HT1080 (cell line): Measurements from ENCODE around the gene LAIR1. TPM values are rescaled to one million over a fixed set of nuclear protein-coding genes. Genes with fewer than 3 reads are reported as not detected.
"Not testable (repeated sequence)": the region's sequence is repeated elsewhere in the genome, so short reads cannot be mapped to it uniquely, and the experiment has no call there.

ENCODE experiments used
- DNase-seq: peaks from one replicate; pipeline ENCODE4 v3.0.0-alpha.2; 2015; ENCODE audit warnings: low read depth
- total RNA-seq: library from RNA; depleted of rRNA; stranded (reverse); fragments of >200 nt; shearing (Covaris generic); gene quantifications from 2 replicates; pipeline ENCODE4 v1.2.3, GENCODE V29; 2014

The LAIR1 gene
- total RNA-seq, 1 experiment from 2014 or later, result not detected

DNA sequence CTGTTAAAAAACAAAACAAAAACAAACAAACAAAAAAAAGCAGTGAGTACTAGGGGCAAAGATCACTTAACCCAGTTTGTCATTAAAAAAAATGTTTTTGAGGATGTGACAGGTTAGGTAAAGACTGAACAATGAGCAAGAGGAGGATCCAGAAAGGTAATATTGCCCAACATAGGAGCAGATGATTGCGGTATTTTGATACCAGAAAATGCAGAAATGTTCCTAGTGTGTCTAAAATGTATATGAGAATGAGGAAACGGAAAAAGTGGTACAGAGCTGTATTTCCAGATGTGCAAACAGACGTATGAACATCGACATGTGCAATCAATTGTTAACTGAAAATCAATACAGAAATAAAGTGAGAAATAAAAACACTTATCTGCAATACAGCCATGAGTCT lies 20.9 kb downstream of the LAIR1 start:
- no peak for DNase-seq

DNA sequence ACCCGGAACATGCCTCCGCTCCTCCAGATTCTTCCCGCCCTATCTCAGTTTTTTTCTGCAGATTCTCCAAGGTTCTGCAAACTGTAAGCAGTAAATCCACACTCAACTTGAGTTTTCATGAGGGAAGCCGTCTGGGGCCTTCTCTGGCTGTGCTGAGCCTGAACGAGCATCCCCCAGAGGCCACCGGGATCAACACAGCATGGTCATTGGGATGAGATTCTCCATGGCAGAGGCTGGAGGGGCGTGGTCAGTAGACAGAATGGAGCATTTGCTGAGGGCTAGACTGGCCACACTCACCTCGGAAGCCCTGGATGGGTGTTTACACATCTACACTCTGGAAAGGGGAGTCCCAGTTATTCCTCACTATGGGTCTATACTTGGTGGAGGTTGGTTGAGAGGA lies 23.4 kb downstream of the LAIR1 start:
- DNase-seq, result no peak

DNA sequence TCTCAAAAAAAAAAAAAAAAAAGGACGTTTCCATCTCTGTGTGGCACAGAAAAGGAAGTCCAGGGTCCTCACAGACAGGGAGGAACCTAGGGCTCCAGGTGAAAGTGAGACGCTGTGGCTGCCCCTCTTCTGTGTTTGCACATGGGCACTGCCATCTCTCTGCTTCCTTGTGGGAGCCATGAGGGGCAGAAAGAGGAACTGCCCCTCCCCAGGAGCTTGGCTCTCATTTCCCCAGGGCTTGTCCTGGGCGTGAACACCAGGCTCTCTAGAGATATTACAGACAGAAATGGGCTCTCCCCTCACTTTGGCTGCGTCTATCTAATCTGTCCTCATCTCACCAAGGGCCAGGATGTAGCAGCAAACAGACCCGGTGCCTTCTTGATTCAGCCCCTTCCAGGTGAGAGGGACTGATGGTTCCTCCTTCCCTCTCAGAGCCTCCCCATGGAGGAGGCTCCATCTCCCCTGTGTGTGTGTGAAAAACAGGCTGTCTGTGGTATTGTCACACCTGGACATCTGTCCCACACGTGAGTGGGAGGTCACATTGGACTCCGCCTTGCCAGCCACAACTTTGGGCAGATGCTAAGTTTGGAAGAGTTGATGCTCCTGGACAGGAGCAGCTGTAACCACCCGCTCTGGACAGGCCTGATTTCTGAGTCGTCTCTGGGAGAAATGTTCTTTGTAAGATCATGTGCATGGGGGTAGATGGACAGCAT lies 24.9 kb downstream of the LAIR1 start:
- no peak for DNase-seq

DNA sequence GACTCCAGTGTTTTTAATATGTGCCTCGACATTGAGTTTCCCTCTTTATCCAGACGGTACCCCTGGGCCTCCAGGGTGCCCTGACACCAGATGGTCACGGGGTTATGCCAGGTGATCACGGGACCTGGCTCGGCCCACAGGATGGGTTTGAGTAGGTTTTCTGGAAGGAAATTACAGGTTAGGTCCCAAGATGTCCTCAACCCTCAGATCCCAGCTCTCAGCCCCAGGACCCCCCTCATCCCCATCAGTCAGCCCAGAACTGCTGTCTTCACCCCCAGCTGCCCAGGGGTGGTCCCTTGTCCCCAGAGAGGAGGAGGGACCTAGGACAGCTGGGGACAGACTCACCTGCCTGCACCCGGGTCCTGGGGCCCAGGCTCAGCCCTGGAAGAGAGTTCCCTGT lies 26.2 kb downstream of the LAIR1 start:
- no peak for DNase-seq

DNA sequence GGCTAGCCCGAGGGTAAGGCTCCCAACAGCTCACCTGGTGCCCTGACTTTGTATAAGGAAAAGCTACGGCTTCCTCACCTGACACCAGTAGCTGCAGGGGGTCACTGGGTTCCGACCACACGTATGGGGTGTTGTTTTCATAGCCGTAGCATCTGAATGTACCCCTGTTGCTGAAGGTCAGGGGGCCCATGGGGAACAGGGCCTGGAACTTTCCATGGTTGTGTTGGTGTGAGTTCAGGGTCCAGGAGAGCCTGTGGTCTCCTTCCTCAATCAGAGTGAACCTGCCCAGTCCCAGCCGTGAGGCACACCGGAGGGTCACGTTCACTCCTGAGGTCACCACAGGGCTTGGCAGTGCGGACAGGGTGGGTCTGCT lies 26.9 kb downstream of the LAIR1 start:
- no peak for DNase-seq

DNA sequence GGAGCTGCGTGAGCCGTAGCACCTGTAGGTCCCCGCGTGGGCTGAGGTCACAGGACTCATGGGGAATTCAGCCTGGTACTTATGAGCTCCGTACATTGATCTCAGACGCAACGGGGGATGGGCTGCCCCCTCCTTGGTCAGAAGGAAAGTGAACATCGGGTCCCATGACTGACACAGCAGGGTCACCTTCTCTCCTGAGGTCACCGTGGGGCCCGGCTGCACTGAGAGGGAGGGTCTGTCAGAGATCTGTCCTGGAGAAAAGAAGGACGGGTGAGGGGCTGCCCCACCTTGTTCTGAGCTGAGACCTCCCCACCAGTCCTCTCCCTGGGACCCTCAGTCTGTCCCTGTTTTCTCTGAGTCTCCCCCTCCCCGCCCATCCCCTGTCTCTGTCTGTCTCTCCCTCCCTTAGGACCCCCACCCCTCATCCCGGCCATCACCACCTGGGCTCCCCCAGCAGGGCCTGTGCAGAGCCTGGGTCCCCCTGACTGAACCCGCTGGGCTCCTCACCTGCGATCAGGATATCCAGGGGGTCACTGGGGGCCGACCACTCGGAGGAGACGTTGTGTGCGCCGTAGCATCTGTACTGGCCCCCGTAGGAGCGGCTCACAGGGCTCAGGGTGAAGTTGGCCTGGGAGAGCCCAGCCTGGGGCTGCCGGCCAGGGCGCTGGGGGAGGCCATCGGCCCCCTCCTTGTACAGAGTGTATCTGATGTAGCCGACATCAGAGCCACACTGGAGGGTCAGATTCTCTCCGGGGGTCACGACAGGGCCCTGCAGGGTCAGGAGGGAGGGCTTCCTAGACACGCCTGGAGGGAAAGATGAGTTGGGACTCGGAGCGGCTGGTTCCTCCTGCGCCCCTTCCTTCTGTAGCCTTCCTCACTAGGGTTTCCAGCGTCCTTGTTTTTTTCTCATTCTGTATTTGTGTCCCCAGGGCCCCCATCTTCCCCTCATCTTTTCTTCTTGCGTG lies 27.6 kb downstream of the LAIR1 start:
- DNase-seq, result no peak

DNA sequence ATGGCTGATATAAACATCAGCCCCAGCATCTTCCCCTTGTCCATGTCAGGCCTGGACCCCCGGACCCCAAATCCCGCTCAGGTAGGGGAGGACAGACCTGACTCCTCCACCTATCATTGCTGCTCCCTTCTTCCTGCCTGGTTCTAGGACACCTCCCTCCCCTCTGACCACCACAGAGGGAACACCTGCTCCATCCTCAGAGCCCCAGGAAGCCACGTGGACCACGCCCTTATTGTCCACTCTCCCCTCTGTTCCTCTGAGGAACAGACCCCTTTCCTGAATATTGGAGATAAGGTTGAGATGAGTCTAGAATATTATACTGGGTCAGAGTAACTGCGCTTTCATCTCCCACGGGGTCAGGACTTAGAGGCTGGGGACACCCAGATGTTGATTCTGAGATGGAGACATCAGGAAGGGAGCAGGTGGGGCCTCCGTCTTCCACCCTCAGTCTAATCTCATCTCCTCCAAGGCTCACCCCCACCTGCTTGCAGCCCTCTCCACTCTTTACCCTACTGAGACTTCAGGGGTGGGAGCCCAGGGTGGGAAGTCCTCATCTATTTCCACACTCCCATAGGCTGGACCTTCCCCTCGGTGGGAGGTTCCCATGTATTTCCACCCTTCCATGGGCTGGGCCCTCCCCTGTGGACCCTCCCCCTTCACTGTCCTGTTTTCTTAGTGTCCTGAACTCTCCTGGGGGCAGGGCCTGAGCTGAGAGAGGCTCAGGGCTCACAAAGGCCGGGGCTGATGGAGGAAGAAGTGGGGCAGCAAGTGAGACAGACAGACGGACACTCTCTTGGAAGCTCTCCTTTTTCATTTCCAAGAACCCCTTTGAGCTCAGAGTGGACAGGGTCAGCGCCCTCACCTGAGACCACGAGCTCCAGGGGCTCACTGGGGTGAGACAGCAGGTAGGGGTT lies 28.5 kb downstream of the LAIR1 start:
- no peak for DNase-seq

DNA sequence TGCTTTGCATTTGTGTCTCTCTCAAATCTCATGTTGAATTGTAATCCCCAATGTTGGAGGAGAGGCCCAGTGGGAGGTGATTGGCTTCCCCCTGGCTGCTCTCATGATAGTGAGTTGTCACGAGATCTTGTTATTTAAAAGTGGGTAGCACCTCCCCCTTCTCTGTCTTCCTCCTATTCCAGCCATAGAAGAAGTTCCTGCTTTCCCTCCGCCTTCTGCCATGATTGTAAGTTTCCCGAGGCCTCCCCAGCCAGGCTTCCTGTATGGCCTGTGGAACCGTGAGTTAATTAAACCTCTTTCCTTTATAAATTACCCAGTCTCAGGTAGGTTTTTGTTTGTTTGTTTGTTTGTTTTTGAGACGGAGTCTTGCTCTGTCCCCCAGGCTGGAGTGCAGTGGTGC lies 29.6 kb downstream of the LAIR1 start:
- DNase-seq, result peak; percentile 8

DNA sequence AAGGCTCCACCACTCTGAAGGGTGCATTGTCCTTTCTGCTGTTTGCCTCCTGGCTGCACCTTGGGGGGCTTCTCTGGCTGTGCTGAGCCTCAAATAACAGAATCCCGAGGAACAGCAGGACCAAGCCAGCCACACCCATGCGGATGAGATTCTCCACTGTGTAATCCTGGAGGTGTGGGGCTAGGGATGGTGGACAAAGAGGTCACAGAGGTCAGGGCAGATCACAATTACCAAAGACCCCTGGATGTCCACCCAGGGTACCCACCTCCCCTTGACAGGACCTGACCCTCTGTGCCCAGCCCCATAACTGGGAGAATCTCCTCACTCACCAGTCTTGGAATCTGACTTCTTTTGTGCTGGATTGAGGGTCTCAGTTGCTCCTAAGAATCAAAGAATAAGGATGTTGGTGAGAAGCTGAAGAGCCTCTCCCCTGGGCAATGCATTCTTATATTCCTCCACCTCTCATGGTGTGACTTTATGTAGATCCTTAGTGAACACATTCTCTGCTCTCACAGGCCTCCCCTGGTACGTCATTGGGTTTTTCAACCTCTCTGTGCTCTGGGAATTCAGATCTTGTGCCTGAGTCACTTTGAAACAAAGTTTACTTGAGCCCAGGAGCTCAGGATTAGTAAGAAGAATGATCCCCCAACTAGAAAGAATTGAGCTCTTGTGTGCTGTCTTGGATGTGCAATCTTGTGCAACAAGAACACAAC lies 31.0 kb downstream of the LAIR1 start:
- no peak for DNase-seq

DNA sequence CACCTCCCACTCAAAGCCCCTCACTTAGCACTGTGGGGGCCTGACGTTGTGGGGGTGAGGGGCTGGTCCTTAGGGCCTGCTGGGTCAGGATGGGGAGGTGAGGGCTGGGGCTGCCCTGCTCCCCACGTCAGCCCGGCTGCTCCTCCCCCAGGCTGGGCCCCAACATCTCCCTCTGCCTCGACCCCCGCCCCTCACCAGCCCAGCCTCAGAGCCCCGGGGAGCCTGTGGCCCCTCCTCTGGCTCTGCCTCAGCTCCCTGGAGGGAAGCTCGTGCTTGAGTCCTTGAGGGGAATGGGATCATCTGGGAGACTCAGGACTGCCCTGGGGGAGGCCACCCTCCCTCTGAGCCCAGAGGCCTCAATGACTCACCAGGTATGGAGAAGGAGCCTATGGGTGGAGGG lies 32.6 kb downstream of the LAIR1 start:
- DNase-seq, result no peak

DNA sequence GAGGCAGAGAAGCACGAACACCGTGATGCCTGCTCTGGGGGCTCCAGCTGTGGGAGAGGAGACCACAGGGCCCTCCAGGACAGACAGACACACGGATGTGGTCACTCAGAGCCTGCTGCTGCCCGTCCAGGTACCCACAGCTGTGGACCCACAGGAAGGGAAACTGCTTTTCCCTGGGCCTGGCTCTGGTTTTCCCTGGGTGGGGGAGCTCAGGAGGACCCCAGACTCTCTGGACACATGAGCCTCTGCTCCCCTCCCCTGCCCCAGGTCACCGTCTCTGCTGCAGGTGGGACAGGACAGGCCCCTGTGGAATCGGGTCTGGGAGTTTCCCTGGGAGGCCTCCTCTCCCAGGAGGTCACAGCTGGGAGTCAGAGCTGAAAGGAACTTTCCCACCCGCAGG lies 33.1 kb downstream of the LAIR1 start:
- no peak for DNase-seq

DNA sequence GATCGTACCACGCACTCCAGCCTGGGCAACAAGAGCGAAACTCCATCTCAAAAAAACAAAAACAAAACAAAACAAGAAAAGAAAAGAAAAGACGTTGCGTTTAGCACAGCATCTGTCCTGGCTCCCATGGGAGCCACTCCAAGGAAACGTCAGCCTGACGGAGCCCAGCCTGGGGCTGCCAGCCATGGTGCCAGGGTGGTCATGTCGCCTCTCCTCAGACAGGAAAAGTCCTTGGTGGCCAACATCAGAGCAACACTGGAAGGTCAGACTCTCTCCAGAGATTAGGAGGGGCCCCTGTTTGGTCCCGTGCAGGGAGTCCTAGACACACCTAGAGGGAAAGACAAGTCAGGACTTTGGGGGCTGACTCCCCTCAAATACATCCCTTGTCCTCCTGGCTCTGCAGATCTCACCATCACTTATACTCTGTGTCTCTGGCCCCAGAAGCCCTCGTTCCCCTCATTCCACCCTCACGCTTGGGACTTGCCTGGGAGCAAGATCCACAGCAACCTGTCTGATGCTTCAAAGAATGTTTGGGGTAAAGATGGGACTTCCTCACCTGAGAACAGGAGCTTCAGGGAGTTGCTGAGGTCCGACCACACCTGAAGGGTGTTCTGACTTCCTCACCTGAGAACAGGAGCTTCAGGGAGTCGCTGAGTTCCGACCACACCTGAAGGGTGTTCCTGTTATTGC lies 35.1 kb downstream of the LAIR1 start:
- DNase-seq, result no peak

DNA sequence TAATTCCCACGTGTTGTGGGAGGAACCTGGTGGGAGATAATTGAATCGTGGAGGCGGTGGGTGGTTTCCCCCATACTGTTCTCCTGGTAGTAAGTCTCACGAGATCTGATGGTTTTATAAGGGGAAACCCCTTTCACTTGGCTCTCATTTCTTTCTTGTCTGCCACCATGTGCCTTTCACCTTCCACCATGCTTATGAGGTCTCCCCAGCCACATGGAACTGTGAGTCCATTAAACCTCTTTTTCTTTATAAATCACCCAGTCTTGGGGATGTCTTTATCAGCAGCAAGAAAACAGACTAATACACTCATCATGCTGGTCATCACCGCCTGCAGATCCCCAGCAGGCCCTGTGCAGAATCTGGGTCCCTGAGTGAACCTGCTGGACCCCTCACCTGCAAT lies 36.0 kb downstream of the LAIR1 start:
- DNase-seq, result not testable (repeated sequence)

DNA sequence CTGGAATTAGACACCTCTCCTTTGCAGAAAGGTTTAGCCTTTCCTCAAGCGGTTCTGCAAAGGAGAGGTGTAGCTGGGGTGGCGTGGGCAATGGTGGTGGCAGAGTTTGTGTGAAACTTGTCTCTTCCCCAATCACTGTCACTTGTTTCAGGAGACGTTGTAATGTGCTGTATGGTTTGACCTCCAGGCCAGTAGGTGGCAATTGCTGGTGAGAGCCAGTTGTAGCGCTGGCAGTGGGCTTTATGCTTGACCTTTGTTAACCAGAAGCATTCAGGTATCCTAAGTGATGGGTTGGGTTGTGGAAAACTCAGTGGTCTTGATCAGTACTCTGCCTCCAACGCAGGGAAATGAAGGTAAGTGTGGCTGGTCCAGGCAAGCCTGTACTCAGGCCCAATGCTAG lies 39.1 kb downstream of the LAIR1 start:
- DNase-seq, result no peak

DNA sequence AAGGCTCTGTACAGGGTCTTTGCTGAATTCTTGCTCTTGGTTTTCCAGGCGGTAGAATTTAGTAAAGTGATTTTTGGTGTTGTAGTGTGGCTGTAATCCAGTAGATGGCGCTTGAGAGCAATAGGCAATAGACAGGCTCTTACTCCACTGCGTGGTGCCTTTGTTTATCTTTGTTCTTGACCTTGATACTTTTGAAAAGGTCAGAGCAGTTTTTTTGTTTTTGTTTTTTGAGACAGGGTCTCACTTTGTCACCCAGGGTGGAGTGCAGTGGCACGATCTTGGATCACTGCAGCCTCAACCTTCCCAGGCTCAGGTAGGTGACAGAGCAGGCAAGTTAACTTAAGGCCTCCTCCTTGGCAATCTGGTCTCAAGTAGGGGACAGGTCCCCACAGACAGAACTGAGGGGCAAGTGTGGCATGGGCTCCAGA lies 39.5 kb downstream of the LAIR1 start:
- DNase-seq, result peak; percentile 20

DNA sequence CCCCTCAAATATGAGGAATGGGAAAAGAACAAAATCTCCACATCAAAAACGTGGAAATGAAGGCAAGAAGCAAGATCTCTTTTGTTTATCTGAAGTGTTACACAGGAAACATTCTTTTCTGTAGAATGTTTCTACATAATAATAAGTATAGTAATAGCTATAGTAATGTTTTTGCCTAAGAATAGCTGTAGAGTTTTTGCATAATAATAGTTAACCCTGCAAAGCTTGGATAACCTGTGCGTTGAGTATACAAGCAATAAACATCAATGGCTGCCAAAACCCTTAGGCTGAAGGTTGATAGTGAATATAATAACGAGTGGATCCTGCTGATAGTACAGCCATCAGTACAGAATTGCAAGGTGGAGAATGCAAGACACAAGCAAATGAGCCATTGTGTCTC lies 40.7 kb downstream of the LAIR1 start:
- DNase-seq, result no peak

DNA sequence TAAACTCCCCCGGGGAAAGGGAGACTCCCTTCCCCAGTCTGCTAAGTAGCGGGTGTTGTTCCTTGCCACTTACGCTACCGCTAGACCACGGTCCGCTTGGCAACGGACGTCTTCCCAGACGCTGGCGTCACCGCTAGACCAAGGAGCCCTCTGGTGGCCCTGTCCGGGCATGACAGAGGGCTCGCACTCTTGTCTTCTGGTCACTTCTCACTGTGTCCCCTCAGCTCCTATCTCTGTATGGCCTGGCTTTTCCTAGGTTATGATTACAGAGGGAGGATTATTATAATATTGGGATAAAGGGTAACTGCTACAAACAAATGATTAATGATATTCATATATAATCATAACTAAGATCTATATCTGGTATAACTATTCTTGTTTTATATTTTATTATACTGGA lies 41.8 kb downstream of the LAIR1 start:
- DNase-seq, result not testable (repeated sequence)

DNA sequence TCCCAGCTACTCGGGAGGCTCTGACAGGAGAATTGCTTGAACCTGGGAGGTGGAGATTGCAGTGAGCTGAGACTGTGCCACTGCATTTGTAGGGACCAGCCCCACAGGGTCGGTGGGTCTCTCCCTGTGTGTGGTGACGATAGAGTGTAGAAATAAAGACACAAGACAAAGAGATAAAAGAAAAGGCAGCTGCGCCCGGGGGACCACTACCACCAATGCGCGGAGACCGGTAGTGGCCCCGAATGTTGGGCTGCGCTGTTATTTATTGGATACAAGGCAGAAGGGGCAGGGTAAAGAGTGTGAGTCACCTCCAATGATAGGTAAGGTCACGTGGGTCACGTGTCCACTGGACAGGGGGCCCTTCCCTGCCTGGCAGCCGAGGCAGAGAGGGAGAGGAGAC lies 42.4 kb downstream of the LAIR1 start:
- DNase-seq, result not testable (repeated sequence)

DNA sequence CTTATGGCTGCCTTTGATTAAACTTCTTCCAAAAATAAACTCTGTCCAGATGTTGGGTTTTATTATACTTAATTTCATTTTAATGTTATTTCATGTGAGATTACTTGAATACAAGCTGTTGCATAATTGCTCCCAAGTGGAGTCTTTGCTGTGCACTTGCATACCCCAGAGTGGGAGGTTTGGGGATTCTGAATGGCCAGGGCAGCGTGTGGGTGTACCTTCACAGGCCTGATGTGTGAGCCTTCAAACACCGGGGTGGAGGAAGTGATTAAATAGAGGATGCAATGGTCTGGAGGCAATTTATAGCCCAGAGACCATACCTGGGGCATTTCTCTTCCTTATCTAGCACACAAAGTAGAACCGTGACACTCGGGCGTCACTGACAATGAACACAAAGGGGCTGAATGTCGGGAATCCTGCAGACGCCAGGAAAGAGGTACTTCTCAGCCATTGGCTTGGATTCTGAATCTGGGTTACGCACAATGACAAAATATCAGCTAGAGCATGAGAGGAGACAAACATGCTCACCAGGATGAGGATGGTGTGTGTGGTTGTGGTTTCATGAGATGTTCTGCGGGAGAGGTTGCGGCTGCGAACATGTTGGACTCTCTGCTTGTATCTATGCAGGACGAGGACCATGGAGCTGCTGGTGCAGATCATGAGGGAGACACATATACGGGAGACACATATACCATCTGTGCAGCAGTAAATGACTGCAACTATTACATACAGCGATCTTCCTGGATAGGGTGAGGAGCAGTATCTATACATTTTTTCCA lies 44.6 kb downstream of the LAIR1 start:
- DNase-seq, result no peak

DNA sequence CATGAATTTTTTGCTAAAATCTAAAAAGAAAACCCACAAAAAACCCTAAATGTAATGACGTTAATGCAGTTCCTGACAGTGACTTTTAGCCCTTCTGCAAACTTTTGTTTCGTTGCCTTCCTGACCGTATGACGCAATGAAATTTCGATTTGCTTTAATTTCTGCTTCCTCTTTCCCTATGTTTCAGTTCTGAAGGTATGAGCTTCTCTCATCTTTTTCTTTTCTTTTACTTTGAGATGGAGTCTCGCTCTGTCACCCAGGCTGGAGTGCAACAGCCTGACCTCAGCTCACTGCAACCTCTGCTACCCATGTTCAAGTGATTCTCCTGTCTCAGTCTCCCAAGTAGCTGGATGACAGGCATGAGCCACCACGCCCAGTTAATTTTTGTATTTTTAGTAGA lies 45.7 kb downstream of the LAIR1 start:
- no peak for DNase-seq
